Measurements from ENCODE around the gene SLC52A1.
A peak's percentile ranks its signal among the peaks of the same experiment; 100 is the strongest.

The SLC52A1 gene

DNA sequence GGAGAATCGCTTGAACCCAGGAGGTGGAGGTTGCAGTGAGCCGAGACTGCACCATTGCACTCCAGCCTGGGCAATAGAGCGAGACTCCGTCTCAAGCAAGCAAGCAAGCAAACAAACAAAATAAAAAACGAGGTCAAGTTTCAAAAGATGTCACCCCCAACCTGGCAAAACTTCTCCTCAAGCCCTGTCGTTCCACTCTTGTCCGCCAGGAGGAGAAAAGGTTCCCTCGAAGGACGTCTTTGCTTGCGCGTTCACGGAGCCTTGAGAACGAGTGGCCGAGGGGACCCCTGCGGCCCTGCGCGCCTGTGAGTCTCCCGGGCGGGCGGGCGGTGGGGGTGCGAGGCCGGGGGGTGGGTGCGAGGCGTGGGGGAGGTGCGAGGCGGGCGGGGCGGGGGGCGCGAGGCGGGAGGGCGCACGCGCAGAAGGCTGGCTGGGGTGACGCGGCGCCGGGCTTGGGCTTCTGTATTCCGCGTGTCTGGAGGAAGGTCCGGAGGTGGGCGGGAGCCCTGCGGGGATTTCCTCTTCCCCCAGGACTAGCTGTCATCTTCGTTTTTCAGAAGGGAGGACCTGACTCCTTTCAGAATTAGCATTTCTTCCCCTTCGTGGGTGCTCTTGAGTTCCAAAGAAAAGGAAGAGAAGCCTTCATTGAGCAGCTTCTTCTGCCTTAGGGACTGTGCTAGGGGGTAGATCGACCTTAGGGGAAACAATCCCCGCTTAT lies 3.7 kb downstream of the SLC52A1 start (continued):
- TF ChIP-seq, protein P1, sequence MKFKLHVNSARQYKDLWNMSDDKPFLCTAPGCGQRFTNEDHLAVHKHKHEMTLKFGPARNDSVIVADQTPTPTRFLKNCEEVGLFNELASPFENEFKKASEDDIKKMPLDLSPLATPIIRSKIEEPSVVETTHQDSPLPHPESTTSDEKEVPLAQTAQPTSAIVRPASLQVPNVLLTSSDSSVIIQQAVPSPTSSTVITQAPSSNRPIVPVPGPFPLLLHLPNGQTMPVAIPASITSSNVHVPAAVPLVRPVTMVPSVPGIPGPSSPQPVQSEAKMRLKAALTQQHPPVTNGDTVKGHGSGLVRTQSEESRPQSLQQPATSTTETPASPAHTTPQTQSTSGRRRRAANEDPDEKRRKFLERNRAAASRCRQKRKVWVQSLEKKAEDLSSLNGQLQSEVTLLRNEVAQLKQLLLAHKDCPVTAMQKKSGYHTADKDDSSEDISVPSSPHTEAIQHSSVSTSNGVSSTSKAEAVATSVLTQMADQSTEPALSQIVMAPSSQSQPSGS (tag by site-specific recombination; IDR thresholded peaks at IDR 0.05; ENCODE audit: low read depth): no peak
- no peak for TF ChIP-seq ZNF148 (tag by site-specific recombination; IDR thresholded peaks at IDR 0.05; ENCODE audit: borderline replicate concordance)
- 0 out of 2 replicates have a peak, but pooled peaks have one; percentile 66 for TF ChIP-seq ZBTB10 (tag by site-specific recombination; IDR thresholded peaks at IDR 0.05)
- TF ChIP-seq BCL11A (tag by site-specific recombination; IDR thresholded peaks at IDR 0.05; ENCODE audit: low read depth): no peak
- peak; percentile 75 for TF ChIP-seq GLIS1 (tag by site-specific recombination; IDR thresholded peaks at IDR 0.05)
- peak; percentile 78 for TF ChIP-seq SP2 (tag by site-specific recombination; IDR thresholded peaks at IDR 0.05)
- peak; percentile 49; the same call in 1 of the 2 replicates for TF ChIP-seq ZBTB48 (tag by site-specific recombination; IDR thresholded peaks at IDR 0.05)
- no peak for TF ChIP-seq ZNF529 (tag by site-specific recombination; IDR thresholded peaks at IDR 0.05; ENCODE audit: insufficient replicate concordance)
- TF ChIP-seq PATZ1 (tag by site-specific recombination; IDR thresholded peaks at IDR 0.05): peak; percentile 48; the same call in 1 of the 2 replicates
- TF ChIP-seq CTCF (tag by site-specific recombination; IDR thresholded peaks at IDR 0.05): peak; percentile 73
- 0 out of 2 replicates have a peak, but pooled peaks have one; percentile 27 for TF ChIP-seq ZNF324 (tag by site-specific recombination; IDR thresholded peaks at IDR 0.05)
- no peak for TF ChIP-seq ZNF837 (tag by site-specific recombination; IDR thresholded peaks at IDR 0.05)
- TF ChIP-seq ZNF629 (tag by site-specific recombination; IDR thresholded peaks at IDR 0.05): no peak
- TF ChIP-seq, protein P2, sequence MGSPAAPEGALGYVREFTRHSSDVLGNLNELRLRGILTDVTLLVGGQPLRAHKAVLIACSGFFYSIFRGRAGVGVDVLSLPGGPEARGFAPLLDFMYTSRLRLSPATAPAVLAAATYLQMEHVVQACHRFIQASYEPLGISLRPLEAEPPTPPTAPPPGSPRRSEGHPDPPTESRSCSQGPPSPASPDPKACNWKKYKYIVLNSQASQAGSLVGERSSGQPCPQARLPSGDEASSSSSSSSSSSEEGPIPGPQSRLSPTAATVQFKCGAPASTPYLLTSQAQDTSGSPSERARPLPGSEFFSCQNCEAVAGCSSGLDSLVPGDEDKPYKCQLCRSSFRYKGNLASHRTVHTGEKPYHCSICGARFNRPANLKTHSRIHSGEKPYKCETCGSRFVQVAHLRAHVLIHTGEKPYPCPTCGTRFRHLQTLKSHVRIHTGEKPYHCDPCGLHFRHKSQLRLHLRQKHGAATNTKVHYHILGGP (tag by site-specific recombination; IDR thresholded peaks at IDR 0.05): 0 out of 2 replicates have a peak, but pooled peaks have one; percentile 21
- no peak for TF ChIP-seq ZNF571 (tag by site-specific recombination; IDR thresholded peaks at IDR 0.05)
- peak; percentile 97 for TF ChIP-seq ZNF121 (tag by site-specific recombination; IDR thresholded peaks at IDR 0.05)
- peak; percentile 22; the same call in 1 of the 2 replicates for TF ChIP-seq ZNF398 (tag by site-specific recombination; IDR thresholded peaks at IDR 0.05)
- TF ChIP-seq GLIS2 (tag by site-specific recombination; IDR thresholded peaks at IDR 0.05): peak; percentile 41; the same call in 1 of the 2 replicates
- TF ChIP-seq KLF10 (tag by site-specific recombination; IDR thresholded peaks at IDR 0.05): 0 out of 2 replicates have a peak, but pooled peaks have one; percentile 15
- TF ChIP-seq YY2 (tag by site-specific recombination; IDR thresholded peaks at IDR 0.05): no peak
- 0 out of 2 replicates have a peak, but pooled peaks have one; percentile 7 for TF ChIP-seq GFI1B (tag by site-specific recombination; IDR thresholded peaks at IDR 0.05)
- no peak for TF ChIP-seq ZNF248 (tag by site-specific recombination; IDR thresholded peaks at IDR 0.05)
- TF ChIP-seq ZBTB17 (tag by site-specific recombination; IDR thresholded peaks at IDR 0.05): peak; percentile 73; the same call in 1 of the 2 replicates

All from HEK293 (cell line).